IPS DF 4.7 (cell line): ENCODE results near the gene COPS9.

ENCODE experiments used
- DNase-seq: peaks from one replicate; pipeline ENCODE4 v3.0.0-alpha.2; 2013; ENCODE audit warnings: low spot score; ENCODE audit errors: extremely low read depth

The COPS9 gene

GRCh38 chr2:240136013-240136670, at the start of gene COPS9:
Gene COPS9 (minus strand): TSS chr2:240136305. CDS start chr2:240136284, 21 bp downstream.
- no peak for DNase-seq

DNA sequence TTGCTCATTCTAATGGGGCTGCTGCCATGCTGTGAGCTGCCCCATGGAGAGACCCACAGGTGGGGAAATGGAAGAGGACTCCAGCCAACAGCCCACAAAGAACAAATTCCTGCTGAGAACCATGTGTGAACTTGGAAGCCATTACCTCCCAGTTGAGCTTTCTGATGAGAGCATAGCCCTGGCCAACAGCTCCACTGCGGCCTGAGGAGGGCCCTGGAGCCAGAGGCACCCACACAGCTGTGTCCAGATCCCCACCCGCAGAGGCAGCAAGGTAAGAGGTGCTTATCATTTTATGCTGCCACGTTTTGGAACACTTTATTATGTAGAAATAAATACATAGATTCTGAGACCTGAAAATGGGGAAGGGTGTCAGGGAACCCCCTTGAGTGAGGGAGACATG, 48.6 kb upstream of the COPS9 start:
- no peak for DNase-seq

GRCh38 chr2:240183875-240184590, 47.9 kb upstream of the COPS9 start:
- no peak for DNase-seq

- DNase-seq, result no peak
Measured at GRCh38 chr2:240183006-240183874, 47.1 kb upstream of the COPS9 start.

DNA sequence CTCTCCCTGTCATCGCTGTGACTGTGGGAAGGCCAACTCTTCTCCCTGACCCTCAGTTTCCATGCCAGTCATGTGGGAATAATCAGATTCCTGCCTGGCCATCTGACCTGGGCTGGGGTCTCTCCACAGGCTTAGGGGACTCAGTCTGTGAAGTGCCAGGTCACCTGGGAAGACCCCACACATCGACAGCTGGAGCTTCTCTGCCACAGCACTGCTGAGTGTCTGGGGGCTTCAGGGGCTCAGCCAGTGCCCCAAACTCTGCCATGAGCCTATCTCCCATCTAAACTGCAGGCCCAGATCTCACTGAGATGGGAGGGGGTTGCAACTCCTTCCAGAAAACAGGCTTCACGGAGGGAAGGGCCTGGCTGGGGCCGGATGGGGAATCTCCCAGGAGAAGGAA, 46.4 kb upstream of the COPS9 start:
- no peak for DNase-seq

DNA sequence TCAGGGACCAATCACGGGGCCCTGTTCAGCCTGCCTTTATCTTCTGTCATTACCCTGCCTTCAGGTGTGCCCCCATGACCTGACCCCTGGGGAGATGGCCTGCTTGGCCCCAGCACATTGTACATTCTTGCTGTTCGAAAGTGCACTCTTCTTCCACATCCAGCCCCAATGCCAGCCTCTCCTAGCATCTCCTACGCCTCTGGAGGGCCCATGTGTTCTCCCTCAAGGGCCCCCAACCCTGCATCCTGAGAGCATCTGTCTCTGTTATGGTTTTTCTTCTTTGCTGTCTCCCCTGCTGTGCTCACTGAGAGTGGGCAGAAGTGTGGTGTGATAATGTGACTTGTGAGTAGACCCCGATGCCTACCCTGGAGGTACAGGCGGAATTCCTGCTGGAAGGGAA, 45.9 kb upstream of the COPS9 start:
- DNase-seq, result no peak

DNA sequence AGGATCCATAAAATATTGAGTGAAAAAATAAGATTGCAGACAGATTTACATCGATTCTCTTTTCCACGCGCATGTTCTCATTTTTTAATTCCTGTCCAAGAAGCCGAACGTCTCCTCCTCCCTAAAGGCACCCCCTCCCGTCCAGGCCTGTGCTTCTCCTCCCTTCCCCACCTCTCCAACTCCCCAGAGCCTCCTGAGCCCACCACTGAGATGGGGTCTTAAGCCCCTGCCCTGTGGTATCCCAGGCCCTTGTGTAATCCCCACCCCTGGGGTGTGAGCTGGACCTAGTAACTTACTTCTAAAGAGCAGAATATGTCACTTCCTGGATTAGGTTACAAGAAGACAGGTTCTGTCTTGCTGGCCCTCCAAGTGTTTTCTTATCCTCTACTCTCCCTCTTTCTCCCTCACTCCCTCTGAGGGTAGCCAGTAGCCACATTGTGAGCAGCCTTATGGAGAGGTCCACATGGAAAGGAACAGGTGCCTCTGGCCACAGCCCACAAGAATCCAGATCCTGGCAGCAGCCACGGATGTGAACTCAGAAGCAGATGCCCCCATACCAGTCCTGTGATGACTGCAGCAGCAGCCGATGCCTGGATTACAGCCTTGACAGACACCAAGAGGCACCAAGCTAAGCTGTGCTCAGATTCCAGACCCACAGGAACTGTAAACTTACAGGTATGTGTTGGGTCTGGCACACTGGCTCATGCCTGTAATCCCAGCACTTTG, 44.0 kb upstream of the COPS9 start:
- no peak for DNase-seq

DNA sequence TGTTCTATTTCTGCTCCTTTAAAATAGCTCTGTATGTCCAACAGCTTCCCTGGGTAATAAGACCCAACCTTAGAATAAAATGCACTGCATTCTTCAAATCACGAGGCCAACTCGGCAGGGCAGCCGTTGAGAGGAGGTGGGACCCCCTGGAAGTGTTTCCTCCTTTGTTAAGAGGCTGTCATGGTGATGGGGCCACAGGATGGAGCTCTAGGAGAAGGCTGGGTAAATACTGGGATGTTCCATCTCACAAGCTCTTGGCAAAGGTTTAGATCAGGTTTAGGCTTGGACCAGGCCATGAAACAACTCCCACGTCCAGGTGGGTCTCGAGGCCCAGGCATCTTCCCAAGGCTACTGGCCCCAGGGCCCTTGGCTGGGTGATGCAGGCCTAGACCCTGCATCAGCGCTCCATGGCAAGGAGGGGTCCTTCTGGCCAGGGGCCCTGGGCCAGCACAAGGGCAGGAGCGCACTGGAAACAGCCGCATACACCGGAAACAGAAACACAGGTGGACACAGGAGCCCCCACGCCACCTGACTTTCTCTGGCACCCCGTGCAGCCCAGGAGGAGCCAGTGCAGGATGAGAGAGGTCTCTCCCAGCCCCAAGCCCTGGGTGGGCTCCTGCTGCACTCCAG, 43.2 kb upstream of the COPS9 start:
- no peak for DNase-seq

DNA sequence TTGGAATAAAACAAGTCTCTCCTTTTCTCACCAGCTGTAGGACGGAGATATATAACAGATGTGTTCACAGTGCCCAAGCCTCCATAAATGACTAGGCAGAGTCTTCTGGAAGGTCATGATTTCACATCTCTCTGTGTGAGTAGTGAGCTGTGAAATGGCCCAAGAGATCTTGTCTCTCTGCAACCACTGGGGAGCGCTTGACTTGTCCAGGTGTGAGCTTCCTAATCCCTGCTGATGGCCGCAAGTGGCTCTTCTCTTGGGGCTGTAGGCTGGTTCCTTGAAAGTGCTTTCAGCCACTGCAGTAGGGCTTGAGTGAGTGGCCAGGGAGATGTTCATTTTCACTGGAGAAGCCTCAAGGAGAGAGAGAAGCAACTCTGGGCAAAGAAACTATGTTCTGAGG, 42.5 kb upstream of the COPS9 start:
- no peak for DNase-seq

- DNase-seq, result no peak
Measured at GRCh38 chr2:240174496-240174895, 38.4 kb upstream of the COPS9 start.

DNA sequence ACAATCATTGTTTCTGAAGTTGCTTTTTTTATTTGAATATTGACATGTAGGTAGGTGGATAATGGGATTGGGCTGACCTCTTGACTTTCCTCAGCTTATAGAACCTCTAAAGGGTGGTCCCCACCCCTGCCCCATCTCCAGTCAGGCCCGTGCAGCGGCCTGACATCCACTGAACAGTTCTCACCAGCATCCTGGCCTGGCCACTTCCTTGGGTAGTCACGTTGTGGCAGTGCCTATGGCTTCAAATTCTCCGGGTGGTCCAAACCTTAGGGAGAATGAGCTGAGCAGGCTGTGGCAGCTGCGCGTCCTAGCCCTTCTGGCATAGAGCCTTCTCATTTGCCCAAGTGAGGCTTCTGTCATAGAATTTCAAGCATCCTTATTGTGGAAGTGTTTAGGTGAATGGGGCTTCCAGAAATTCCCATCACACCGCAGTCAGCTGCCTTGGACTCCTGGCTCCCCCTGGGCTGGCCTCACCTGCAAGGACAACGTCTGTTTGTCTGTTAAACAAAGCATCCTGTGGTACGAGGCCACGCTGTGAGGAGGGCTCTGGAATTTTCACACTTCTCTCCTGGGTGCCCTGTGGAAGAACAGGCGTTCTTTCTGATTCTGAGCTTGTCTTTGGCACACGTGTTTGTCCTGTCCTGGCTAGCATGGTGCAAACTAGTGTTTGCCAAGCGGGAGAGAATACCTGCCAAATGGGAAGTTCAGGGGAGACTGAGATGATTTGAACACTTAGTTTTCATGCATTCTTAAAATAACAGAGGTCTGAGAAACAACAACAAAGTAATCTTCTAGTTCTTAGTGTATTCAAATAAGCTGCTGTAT, 36.2 kb upstream of the COPS9 start:
- DNase-seq, result no peak

GRCh38 chr2:240170883-240171282, 34.8 kb upstream of the COPS9 start:
- DNase-seq, result no peak

- DNase-seq, result no peak
Measured at GRCh38 chr2:240170354-240170735, 34.2 kb upstream of the COPS9 start.

DNA sequence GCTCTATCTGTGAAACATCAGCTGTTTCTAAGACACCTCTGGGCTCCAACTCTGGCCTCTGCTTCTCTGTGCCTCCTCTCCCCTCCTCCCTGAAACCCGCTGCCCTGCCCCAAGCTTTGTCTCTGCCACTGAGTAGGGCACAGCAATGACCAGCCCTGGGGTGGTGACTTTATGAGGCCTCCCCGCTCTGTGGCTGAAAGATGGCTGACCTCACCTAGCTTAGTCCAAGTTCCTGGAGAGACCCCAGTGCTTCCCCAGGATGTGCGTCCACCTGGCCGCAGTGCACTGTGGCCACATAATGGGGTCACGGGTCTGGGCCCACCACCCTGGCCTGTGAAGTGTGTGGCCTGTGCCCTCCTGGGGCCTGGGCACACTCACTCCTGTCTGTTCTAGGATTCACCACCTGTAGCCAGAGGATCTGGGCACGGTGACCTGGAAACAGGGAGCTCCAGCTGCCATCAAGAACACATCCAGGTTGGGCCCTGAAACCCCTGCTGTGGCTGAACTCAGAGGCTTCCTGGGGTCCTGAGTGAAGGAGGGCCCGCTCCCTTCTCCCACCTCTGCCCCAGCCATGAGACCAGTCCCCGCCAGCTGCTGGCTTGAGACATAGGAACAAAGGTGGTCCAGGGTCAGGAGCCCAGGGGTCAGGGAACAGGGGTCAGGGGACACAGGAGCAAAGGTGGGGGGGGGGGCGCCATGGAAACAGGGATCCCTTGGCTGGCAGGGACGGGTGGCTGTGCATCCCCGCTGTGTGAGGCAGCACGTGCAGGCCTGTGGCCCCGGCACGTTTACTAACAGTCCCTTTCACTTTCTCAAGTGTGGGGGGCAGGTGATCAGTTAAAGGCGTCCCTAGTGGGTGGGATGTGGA, 33.6 kb upstream of the COPS9 start:
- DNase-seq, result no peak

DNA sequence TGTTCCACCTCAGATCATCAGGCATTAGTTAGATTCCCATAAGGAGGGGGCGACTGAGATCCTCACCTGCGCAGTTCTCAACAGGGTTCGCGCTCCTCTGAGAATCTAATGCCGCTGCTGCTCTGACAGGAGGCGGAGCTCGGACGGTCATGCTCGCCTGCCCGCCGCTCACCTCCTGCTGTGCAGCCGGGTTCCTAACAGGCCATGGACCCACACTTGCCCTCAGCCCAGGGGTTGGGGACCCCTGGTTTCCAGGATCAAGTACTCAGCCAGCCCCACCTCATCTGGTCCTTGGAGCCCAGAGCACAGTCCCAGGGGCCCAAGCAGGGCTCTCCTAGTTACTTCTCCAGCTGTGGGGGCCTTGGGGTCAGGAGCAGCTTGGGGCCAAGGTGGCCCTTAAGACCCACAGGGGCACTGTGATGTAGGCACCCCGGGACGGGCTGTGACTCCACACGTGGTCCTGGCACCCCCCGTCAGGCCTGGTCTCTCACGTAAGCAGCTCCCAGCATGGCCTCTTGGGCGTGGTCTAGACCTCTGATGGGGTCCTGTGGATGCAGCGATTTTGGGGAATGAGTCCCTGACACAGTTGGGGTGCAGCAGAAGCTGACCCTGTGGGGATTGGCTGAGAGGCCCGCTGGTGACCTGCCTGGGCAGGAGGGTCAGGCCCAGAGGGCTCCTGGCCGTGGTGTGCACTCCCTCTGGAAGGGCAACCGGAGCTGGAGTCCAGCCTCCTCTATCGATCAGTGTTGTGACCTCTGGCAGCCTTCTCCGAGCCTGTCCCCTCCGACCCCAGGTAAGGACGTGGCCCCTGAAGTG, 32.6 kb upstream of the COPS9 start:
- no peak for DNase-seq

GRCh38 chr2:240168041-240168440, 31.9 kb upstream of the COPS9 start:
- no peak for DNase-seq

- no peak for DNase-seq
Measured at GRCh38 chr2:240167588-240167880, 31.4 kb upstream of the COPS9 start.

DNA sequence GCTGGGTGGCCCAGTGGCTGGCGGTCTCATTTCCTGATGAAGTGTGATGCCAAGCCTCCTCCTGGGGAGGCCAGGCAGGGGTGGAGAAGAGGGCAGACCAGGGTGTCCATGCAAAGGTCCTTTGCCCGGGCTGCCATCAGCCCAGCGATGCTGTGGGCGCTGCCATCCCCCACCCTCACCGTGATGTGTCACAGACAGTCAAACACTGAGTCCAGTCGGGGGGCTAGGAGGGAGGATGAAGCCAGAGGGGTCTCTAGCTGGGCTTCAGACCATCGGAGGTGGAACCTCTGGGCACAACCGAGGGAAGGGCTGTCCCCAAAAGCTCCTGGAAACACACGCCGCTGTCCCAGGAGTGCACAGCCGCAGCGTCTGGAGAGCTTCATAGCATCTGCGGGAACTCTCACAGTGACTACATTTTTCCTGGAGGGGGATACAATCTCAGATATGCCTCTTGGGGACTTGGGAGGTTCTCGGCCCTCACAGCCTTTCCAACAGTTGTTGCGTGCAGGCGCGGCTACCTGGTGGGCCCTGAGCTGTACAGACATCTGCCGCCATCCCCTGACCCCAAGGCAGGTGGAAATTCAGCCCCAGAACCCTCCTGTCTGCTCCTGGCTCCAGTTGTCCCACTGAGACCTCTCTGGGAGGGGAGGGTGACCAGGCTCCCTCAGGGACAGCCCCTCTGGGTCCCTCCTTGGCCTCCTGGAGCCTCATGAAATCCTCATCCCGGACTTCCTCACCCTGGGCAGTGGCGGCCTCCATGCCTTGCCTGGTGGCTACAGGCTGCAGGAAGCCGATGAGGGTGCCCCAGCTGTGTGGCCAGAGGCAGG, 30.9 kb upstream of the COPS9 start:
- DNase-seq, result no peak
